H54 (cell line): ENCODE data around the gene LRRC46.

Source experiments
- DNase-seq: peaks from one replicate; pipeline ENCODE4 v3.0.0; 2011; ENCODE audit warnings: low spot score, mixed read lengths; ENCODE audit not compliant: insufficient read length
- FAIRE-seq: peaks from 3 replicates; lab custom pipeline; 2011; peaks lifted over from hg19 to GRCh38; lab: Jason Lieb, UNC
- POLR2A ChIP-seq: IDR thresholded peaks from 2 replicates; pipeline ENCODE4 v1.6.1; 2011; ENCODE audit warnings: low read depth, mild to moderate bottlenecking, low read length

Gene LRRC46, protein sequence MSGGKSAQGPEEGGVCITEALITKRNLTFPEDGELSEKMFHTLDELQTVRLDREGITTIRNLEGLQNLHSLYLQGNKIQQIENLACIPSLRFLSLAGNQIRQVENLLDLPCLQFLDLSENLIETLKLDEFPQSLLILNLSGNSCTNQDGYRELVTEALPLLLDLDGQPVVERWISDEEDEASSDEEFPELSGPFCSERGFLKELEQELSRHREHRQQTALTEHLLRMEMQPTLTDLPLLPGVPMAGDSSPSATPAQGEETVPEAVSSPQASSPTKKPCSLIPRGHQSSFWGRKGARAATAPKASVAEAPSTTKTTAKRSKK

DNA sequence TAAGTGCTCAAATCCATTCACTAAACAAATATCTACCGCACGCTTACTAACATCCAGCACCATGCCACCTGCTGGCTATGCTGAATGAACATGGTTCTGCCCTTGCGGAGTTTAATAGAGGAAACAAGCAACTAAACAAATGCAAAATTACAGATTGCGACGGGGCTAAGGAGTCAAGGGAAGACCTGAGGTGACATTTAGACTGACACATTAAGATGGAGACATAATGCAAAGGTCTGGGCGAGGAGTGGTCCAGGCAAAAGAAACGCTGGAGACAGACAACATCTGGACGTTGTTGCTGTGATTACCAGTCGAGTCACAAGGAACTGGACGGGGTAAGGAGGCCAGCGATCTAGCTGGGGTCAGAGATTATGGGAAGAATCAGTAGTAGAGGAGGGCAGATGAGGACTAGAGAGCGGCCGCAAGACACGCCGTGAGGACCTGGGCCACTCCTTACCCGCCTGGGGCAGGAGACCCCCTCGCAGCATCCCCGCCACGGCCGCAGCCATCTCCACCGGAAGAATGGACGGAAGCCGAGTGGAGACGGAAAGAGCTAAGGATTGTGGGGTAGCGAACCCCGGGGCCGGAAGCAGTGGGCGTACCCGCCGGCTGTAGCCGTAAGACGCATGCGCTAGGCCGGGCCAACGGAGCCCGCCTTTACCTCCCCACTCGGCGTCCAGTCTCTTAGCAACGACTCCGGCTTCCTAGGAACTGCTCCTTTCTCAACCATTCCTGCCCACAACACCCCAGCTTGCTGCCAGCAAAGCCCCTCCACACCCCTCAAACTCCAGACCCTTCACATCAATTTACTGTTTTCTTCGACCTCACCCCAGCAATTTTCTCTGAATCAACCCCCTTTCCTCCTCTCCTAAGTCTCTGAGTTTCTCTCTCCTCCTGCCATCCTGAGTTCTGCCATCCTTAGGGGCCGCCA, at the start of gene LRRC46, which contains the start of gene MRPL10:
TSS of gene LRRC46 (plus strand) at position 668 of the 931 bp plus-strand sequence. CDS start 320 bp downstream, outside the sequence.
TSS of gene MRPL10 (minus strand) at position 539 of the 931 bp plus-strand sequence. CDS start at position 509, 30 bp downstream.
- DNase-seq (peak; percentile 96), FAIRE-seq (peak; percentile 11)
- TF ChIP-seq POLR2A: peak; percentile 93

DNA sequence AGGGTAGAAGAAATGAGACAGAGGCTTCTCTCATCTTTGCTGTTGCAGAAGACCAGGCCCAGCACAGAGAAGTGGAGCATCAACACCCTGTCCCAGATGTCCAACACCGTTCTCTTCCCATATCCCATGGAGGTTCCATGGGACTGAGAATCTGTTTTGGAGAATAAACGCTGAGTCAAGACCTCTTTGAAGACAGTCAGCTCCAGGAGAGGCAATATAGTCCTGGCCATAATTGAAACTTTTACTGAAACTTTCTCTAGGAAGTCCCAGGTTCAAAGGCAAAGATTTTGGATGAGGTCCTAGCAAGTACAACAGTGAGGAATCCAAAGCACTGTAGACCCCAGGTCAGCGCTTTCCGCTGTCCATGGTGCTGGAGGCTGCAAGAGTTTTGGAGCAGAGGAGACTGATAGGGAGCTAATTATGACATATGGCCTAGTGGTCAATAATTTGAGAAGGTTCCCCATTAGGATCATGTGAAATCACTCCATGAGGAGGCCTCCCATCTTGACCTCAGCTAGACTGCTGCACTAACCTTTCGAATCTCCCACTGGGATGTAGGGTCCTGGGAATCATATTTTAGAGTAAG, 45.8 kb upstream of the LRRC46 start:
- no peak for DNase-seq
- TF ChIP-seq POLR2A: no peak
- no peak for FAIRE-seq

DNA sequence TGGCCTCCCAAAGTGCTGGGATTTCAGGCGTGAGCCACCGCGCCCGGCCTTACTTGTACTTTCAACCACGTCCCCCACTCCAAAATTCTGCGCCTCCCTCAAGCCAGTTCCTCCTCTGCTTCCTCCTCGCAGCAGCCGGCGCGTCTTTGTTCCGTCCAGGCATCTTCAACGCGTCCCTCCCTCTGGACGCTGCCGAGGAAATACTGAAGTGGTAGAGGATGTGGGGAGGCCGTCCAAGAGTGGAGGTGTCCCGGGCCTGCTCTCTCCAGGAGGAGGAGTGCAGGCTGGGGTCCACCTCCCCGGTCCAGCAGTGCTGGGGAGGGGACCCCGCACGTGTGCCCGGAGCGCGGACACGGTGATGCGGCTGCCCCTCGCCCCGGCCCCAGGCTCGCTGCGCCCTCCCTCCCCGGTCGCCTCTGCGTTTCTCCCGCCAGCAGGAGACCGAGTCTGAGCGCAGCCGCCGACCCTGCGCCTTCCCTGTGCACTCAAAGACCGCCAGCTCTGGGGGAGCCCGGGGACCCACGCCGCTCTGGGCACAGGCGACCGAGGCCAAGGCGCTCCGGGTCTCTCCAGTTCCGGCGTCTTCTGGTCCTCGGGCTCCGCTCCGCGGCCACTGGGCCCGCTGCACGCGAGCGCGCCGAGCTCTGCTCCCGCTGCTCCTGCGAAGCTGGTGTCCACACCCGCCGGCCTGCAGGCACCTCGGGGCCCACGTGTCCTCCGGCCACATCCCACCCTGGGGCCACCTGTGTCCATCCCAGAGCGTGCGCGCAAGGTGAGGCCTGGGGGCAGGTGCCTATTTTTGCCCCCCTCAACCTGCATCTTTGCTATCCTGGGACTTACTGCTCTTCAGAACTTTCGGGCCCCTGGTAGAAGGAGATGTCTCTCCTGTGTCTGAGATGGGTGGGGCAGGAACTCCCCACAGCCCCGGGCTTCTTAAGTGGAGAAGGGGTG, 41.6 kb upstream of the LRRC46 start:
- no peak for TF ChIP-seq POLR2A
- DNase-seq: no peak
- FAIRE-seq: no peak

DNA sequence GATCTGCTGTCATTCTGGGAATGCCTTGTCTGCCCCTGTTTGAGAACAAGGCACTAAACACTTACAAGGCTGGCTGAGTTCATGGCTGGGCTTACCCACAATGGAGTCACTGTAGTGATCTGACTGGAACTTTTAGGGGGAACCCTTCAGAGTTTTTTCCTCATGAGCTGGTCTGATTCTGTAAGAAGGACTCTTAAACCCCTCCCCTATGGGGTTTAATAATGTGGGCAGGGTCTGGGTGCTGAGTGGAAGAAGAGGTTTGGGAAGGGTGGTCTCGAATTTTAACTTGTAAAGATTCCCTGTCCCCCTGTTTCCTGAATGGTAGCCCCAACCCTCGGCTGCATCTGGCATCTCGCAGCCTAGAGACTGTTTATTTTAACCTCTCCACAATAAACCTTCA, 40.4 kb upstream of the LRRC46 start:
- DNase-seq (no peak), FAIRE-seq (no peak)
- TF ChIP-seq POLR2A: no peak

DNA sequence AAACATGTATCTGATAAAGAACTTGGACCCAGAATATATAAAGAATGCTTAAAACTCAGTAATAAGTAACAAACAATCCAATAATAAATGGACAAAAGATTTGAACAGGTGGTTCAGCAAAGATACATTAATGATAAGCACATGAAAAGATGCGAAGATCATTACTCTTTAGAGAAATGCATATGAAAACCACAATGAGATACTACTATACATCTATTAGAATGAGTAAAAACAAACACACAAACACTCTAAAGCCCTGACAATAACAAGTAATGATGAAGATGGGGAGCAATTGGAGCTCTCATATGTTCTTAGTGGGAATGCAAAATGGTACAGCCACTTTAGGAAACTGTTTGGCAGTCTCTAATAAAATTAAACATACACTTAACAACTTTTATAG, 39.0 kb upstream of the LRRC46 start:
- no peak for DNase-seq
- TF ChIP-seq POLR2A: no peak
- FAIRE-seq: no peak

DNA sequence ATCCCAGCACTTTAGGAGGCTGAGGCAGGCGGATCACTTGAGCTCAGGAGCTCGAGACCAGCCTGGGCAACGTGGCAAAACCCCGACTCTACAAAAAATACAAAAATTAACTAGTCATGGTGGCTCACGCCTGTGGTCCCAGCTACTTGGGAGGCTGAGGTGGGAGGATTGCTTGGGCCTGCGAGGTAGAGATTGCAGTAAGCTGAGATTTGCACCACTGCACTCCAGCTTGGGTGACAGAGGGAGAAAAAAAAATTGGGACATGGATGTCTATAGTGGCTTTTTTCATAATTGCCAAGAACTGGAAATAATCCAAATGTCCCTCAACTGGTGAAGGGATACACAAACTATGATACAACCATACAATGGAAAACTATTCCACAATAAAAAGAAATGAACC, 38.5 kb upstream of the LRRC46 start:
- no peak for TF ChIP-seq POLR2A
- FAIRE-seq (no peak), DNase-seq (no peak)

DNA sequence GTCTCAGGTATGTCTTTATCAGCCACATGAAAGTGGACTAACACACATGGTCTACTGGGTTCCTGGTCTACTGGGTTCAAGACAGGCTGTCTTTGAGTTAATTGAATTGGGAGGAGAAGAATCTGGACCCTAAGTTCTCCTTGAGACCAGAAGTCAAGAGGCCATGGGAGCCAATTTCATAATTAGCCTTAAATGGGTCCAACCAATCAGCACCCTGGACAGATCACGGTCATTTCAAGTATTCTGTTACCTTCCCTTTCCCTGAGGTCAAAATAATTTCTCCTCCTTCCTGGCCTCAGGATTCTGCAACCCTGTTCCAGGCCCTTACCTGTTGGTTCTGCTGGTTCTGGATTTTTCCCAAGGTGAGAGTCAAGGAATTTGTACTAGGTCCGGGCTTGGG, 33.7 kb upstream of the LRRC46 start:
- no peak for DNase-seq

DNA sequence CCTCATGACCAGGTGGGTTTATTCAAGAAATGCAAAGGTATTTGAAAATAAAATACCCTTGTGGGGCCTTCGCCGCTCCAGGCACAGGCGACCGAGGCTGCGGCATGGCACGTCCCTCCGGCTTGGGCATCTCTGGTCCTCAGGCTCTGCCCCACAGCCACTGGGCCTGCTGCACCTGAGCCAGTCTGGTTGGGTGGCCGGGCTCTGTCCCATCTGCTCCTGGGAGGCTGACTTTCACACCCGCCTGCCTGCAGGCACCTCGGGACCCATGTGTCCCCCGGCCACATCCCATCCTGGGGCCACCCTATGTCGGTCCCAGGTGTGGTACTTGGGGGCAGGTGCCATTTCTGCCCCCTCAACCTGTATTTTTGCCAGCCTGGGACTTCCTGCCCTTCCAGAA, 30.8 kb upstream of the LRRC46 start:
- FAIRE-seq: no peak
- no peak for TF ChIP-seq POLR2A
- DNase-seq: no peak

More for the DNA sequence above, 33.7 kb upstream of the LRRC46 start:
- no peak for TF ChIP-seq POLR2A
- no peak for FAIRE-seq

DNA sequence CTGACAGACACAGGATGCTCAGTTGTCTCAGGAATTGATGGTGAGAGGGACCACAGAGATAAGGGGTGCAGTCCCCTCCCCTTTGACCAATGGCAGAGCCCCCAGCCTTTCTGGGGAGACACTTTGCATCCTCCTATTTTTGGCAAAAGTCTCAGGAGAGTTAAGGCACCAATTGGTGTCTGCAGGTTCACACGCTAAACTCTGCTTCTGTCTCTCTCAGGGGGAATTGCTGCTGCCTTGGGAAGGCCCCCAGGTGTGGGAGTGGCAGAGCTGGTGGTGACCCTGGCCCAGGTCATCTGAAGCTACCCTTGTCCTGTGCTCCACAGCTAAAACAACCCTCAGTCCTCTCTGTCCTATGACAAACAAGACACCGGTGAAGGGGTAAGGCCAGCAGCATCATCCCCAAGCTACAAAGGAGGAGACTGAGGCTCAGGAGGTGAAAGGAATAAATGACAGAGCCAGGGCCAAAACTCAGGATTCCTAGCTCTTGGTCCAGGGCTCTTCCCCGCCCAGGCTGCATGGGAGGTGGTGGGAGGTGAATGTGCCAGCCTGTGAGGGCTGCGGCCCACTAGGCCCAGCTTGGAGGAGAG, 30.2 kb upstream of the LRRC46 start:
- DNase-seq (no peak), FAIRE-seq (no peak)
- TF ChIP-seq POLR2A: no peak

DNA sequence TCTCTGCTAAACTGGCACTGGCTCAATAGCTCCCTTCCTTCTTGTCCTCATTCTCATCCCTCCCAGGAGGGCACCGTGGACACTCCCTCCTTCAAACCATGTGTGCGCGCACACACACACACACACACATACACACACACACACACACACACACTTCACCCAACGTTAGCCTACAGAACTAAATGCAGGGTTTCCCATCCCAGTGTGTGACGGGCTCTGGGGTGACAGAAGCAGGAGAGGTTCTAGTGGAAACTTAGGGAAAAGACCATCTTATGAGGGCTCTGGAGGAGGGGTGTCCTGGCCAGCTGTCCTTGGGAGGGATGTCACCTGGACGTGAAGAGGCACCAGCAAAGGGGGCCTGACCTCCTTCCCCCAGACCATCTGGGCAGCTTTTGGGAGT, 29.6 kb upstream of the LRRC46 start:
- TF ChIP-seq POLR2A: no peak
- DNase-seq (no peak), FAIRE-seq (no peak)

DNA sequence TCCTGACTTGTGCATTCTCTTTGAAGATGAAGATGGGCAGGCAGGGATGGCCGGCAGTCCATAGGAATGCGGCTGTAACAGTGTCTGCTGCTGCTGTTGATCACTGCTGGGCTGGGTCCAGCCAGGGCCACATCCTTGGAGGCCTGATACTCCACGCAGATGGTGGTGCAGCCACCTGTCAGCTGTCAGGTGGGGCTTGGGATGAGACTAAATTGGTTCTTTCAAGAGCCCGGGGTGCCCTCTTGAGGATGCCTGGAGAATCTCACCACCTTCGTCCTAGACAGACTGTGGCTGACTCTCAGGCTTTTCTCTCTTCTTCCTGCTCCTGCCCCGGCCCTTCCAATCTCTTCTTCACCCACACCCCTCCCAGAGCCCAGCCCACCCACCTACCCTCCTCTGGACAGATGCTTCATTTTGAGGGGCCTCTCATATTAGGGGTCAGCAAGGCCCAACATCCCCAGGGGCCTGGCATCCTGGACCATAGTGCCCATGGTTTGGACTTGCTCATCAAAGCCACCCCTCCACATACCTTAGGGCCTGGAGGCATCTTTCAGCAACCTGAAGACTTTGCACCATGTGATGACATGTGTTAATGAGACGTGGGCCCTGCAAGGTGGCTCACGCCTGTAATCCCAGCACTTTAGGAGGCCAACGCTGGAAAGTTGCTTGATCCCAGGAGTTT, 29.0 kb upstream of the LRRC46 start:
- DNase-seq (peak; percentile 82), FAIRE-seq (no peak)
- no peak for TF ChIP-seq POLR2A

DNA sequence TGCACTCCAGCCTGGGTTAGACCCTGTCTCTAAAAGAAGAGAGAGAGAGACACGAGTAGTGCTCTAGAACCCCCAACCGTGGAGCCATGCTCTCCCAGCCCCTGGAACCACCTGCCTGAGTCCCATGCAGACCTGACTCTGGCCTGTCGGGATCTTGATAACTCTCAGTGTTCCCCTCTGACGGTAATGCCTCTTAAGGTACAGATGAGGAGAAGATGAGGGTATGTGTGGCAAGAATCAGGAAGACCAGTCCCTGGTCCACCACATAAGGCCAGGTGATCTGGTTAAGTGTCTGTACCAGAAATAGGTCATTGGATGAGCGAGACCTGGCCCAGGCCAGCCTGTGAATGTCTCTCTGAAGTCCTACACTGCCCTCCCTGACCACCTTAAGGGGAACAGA, 28.3 kb upstream of the LRRC46 start:
- no peak for TF ChIP-seq POLR2A
- DNase-seq (no peak), FAIRE-seq (no peak)
